Fibroblast of mammary gland (primary cell): ENCODE measurements around the gene CDH11.

Experiments used
- DNase-seq: peaks from one replicate; pipeline ENCODE4 v3.0.0-alpha.2; 2010; ENCODE audit warnings: low read depth
- H3K4me3 ChIP-seq: 2 replicates; pipeline ENCODE4 v1.5.1; 2011; ENCODE audit warnings: low read depth, mild to moderate bottlenecking, low read length, moderate library complexity; ENCODE audit not compliant: control insufficient read depth
- CTCF ChIP-seq: conservative IDR thresholded peaks from 2 replicates; pipeline ENCODE4 v1.5.1; 2011; ENCODE audit warnings: low read depth, low read length, inconsistent platforms; ENCODE audit not compliant: control insufficient read depth, insufficient read depth

Gene CDH11

GRCh38 chr16:65024767-65025178 lies 97.1 kb downstream of the CDH11 start:
- TF ChIP-seq CTCF = no peak
- peak; percentile 30 for DNase-seq
- no peak overlapping the region for H3K4me3 ChIP-seq

- DNase-seq = no peak
These were observed 98.1 kb downstream of the CDH11 start for GRCh38 chr16:65023802-65024201.

GRCh38 chr16:65021852-65022595 lies 99.8 kb downstream of the CDH11 start:
- DNase-seq = no peak
- no peak for TF ChIP-seq CTCF
- H3K4me3 ChIP-seq = no peak overlapping the region

More at GRCh38 chr16:65023802-65024201, 98.1 kb downstream of the CDH11 start:
- no peak overlapping the region for H3K4me3 ChIP-seq
- no peak for TF ChIP-seq CTCF

GRCh38 chr16:65016754-65017153 lies 105.1 kb downstream of the CDH11 start:
- DNase-seq = no peak
- no peak overlapping the region for H3K4me3 ChIP-seq

GRCh38 chr16:65015599-65015998 lies 106.3 kb downstream of the CDH11 start:
- H3K4me3 ChIP-seq = no peak overlapping the region
- no peak for DNase-seq
- no peak for TF ChIP-seq CTCF

More at GRCh38 chr16:65016754-65017153, 105.1 kb downstream of the CDH11 start:
- TF ChIP-seq CTCF = no peak

GRCh38 chr16:65012357-65012756 lies 109.5 kb downstream of the CDH11 start:
- H3K4me3 ChIP-seq = no peak overlapping the region
- no peak for TF ChIP-seq CTCF
- peak; percentile 86 for DNase-seq
